Measurements from ENCODE around the gene LOXL3. TPM values are rescaled to one million over a fixed set of nuclear protein-coding genes. Genes with fewer than 3 reads are reported as not detected.
"Not testable (repeated sequence)": the region's sequence is repeated elsewhere in the genome, so short reads cannot be mapped to it uniquely, and the experiment has no call there.

LOXL3 gene
- total RNA-seq, 1 donor from 2014 or later, result 24.2 TPM

- Histone ChIP-seq H3K79me2 (ENCODE audit: low read depth) (no peaks in the 10 kb centered on the region), H3K4me3 (no peak overlapping the region), H3K4me1 (no peaks in the 10 kb centered on the region), H3K4me2 (no peak overlapping the region), H3K27me3 (peaks cover 9% of the 10 kb centered on the region), H3K9me3 (ENCODE audit: low read depth) (no peaks in the 10 kb centered on the region), H2AFZ (replicated peaks) (no peak overlapping the region), H3K36me3 (no peaks in the 10 kb centered on the region), H3K27ac (no peak overlapping the region), H3F3A (ENCODE audit: low read depth) (no peaks in the 10 kb centered on the region), H3K9ac (no peak overlapping the region), H4K20me1 (ENCODE audit: low read depth) (peaks cover 4% of the 10 kb centered on the region)
- TF ChIP-seq EZH2phosphoT487 (IDR thresholded peaks at IDR 0.05), result no peak
- Mint-ChIP-seq H3K36me3 (peaks cover 28% of the 10 kb centered on the region), H3K4me3 (no peak overlapping the region), H3K4me1 (no peaks in the 10 kb centered on the region), H3K27me3 (ENCODE audit: insufficient read depth, low read depth) (no peaks in the 10 kb centered on the region), H3K27ac (no peak overlapping the region), H3K9me3 (no peaks in the 10 kb centered on the region)
- DNase-seq (ENCODE audit: low spot score), result no peak
These were observed 63.8 kb downstream of the LOXL3 start for GRCh38 chr2:74489906-74490305.

DNA sequence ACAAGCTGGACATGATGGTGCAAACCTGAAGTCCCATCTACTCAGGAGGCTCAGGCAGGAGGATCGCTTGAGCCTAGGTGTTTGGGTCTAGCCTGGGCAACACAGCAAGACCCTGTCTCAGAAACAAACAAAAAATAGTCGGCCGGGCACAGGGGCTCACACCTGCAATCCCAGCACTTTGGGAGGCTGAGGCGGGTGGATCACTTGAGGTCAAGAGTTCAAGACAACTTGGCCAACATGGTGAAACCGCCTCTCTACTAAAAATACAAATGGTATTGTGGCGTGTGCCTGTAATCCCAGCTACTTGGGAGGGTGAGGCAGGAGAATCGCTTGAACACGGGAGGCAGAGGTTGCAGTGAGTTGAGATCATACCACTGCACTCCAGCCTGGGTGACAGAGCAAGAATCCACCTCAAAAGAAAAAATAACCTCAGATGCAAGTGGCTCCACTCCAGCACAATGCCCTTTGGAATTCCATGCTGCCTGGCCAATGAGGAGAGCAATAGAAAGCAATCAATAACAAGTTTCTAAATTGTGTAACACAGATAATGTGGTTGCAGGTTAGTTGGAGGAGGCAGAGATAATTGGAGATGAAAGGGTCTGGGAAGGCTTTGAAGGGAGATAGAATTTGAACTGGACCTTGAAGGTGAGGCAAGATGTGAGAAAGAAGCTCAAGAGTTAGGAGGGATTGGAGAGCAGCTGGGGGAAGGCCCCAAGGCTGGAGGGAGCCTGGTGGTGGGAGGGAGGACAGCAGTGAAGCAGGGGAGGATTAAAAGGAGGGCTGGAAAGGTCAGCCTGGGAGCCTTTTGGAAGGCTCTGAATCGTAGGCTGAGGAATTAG is 64.9 kb downstream of the LOXL3 start:
- no peaks in the 10 kb centered on the region for H3F3A ChIP-seq (ENCODE audit: low read depth)
- no peaks in the 10 kb centered on the region for H3K36me3 ChIP-seq
- Mint-ChIP-seq H3K9me3 (no peaks in the 10 kb centered on the region), H3K4me3 (no peak overlapping the region), H3K27me3 (ENCODE audit: insufficient read depth, low read depth) (no peaks in the 10 kb centered on the region), H3K4me1 (no peaks in the 10 kb centered on the region), H3K27ac (no peak overlapping the region), H3K36me3 (peaks cover 28% of the 10 kb centered on the region)
- no peak for TF ChIP-seq EZH2 (IDR thresholded peaks at IDR 0.05)
- no peak for DNase-seq (ENCODE audit: low spot score)
- H3K4me3 ChIP-seq, result no peak overlapping the region
- H3K79me2 ChIP-seq (ENCODE audit: low read depth), result peaks cover 6% of the 10 kb centered on the region
- H3K4me2 ChIP-seq, result no peak overlapping the region
- no peak overlapping the region for H2AFZ ChIP-seq (replicated peaks)
- peaks cover 4% of the 10 kb centered on the region for H4K20me1 ChIP-seq (ENCODE audit: low read depth)
- no peak overlapping the region for H3K9ac ChIP-seq
- no peaks in the 10 kb centered on the region for H3K27me3 ChIP-seq
- H3K27ac ChIP-seq, result no peak overlapping the region
- no peaks in the 10 kb centered on the region for H3K9me3 ChIP-seq (ENCODE audit: low read depth)
- H3K4me1 ChIP-seq, result no peaks in the 10 kb centered on the region

DNA sequence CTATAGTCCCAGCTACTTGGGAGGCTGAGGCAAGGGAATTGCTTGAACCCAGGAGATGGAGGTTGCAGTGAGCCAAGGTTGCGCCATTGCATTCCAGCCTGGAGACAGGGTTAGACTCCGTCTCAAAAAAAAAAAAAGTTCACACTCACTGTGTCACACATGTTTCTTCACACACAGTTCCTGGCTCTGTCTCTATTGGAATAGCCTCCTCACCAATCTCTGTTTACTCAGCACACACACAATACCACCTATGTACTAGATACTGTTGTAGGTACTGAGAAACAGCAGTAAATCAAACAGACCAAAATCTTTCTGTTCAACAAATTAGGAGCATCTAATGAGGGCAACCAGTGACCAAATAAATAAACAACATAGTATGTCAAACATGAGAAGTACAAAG is 67.6 kb downstream of the LOXL3 start:
- no peak overlapping the region for H3K9ac ChIP-seq
- H3K27me3 Mint-ChIP-seq (ENCODE audit: insufficient read depth, low read depth), result no peaks in the 10 kb centered on the region
- H3K27me3 ChIP-seq, result no peaks in the 10 kb centered on the region
- H2AFZ ChIP-seq (replicated peaks), result no peak overlapping the region
- peaks cover 21% of the 10 kb centered on the region for H3K79me2 ChIP-seq (ENCODE audit: low read depth)
- no peaks in the 10 kb centered on the region for H3K9me3 ChIP-seq (ENCODE audit: low read depth)
- peaks cover 9% of the 10 kb centered on the region for H3K4me1 Mint-ChIP-seq
- no peak overlapping the region for H3K4me3 ChIP-seq
- TF ChIP-seq CTCF (IDR thresholded peaks at IDR 0.05) (no peak), EZH2phosphoT487 (IDR thresholded peaks at IDR 0.05) (no peak), EZH2 (IDR thresholded peaks at IDR 0.05) (no peak)
- H3K4me1 ChIP-seq, result peaks cover 4% of the 10 kb centered on the region
- peaks cover 17% of the 10 kb centered on the region for H3K36me3 Mint-ChIP-seq
- no peak overlapping the region for H3K4me2 ChIP-seq
- peaks cover 16% of the 10 kb centered on the region for H4K20me1 ChIP-seq (ENCODE audit: low read depth)
- H3K4me3 Mint-ChIP-seq, result no peak overlapping the region
- no peak overlapping the region for H3K27ac ChIP-seq
- H3F3A ChIP-seq (ENCODE audit: low read depth), result no peaks in the 10 kb centered on the region
- H3K9me3 Mint-ChIP-seq, result no peaks in the 10 kb centered on the region
- no peak for DNase-seq (ENCODE audit: low spot score)
- no peak overlapping the region for H3K27ac Mint-ChIP-seq
- no peaks in the 10 kb centered on the region for H3K36me3 ChIP-seq

GRCh38 chr2:74483675-74484164 is 70.0 kb downstream of the LOXL3 start:
- peak overlapping the region; percentile 81 for H3K4me3 ChIP-seq
- H3K4me1 ChIP-seq; H3K27me3 Mint-ChIP-seq (ENCODE audit: insufficient read depth, low read depth); H3K36me3 ChIP-seq; DNase-seq (ENCODE audit: low spot score); H3K9ac ChIP-seq; H3K9me3 Mint-ChIP-seq; H3K27me3 ChIP-seq; H3K9me3 ChIP-seq (ENCODE audit: low read depth); H3K27ac ChIP-seq; H3F3A ChIP-seq (ENCODE audit: low read depth): not testable (repeated sequence)
- Mint-ChIP-seq H3K27ac (peak overlapping the region; percentile 27), H3K4me1 (peaks cover 21% of the 10 kb centered on the region), H3K4me3 (peak overlapping the region; percentile 100), H3K36me3 (peaks cover 10% of the 10 kb centered on the region)
- H3K79me2 ChIP-seq (ENCODE audit: low read depth), result peaks cover 33% of the 10 kb centered on the region
- H2AFZ ChIP-seq (replicated peaks), result peak overlapping the region; percentile 84
- peaks cover 23% of the 10 kb centered on the region for H4K20me1 ChIP-seq (ENCODE audit: low read depth)
- peak overlapping the region; percentile 97 for H3K4me2 ChIP-seq
